Stimulated activated CD8-positive, alpha-beta memory T cell treated with anti-CD3 and anti-CD28 coated beads, Interleukin-15, amount 100 ng/mL, for 1 hour (primary cell): Measurements from ENCODE around the gene MCL1.

ENCODE experiments used
- DNase-seq: peaks from one replicate; pipeline ENCODE4 v3.0.0-alpha.2; 2020; ENCODE audit warnings: low read depth

The MCL1 gene

GRCh38 chr1:150555971-150556865 is 23.2 kb downstream of the MCL1 start:
- no peak for DNase-seq

- no peak for DNase-seq
Observed at GRCh38 chr1:150555198-150555970, 24.0 kb downstream of the MCL1 start.

GRCh38 chr1:150554086-150554452 is 25.3 kb downstream of the MCL1 start:
- no peak for DNase-seq

GRCh38 chr1:150553392-150554085 is 25.9 kb downstream of the MCL1 start:
- DNase-seq = no peak

- DNase-seq = no peak
Observed at GRCh38 chr1:150552911-150553289, 26.5 kb downstream of the MCL1 start.

GRCh38 chr1:150552128-150552910 is 27.1 kb downstream of the MCL1 start:
- DNase-seq = no peak

- no peak for DNase-seq
Observed at GRCh38 chr1:150551784-150552127, 27.7 kb downstream of the MCL1 start.

- no peak for DNase-seq
Observed at GRCh38 chr1:150551051-150551783, 28.2 kb downstream of the MCL1 start.

- DNase-seq = no peak
Observed at GRCh38 chr1:150550222-150551050, 29.0 kb downstream of the MCL1 start.

- no peak for DNase-seq
Observed at GRCh38 chr1:150549496-150550221, 29.8 kb downstream of the MCL1 start.

- no peak for DNase-seq
Observed at GRCh38 chr1:150548632-150549495, 30.5 kb downstream of the MCL1 start, which contains the start of gene ADAMTSL4. ADAMTSL4 (plus strand) TSS chr1:150549408; CDS start chr1:150552289, 2,881 bp downstream.

GRCh38 chr1:150548324-150548631 is 31.1 kb downstream of the MCL1 start:
- DNase-seq = no peak

- DNase-seq = no peak
Observed at GRCh38 chr1:150546294-150546937, 33.0 kb downstream of the MCL1 start.

GRCh38 chr1:150545486-150546032 is 33.9 kb downstream of the MCL1 start:
- no peak for DNase-seq

- no peak for DNase-seq
Observed at GRCh38 chr1:150544204-150544603, 35.2 kb downstream of the MCL1 start.

- no peak for DNase-seq
Observed at GRCh38 chr1:150543500-150544143, 35.8 kb downstream of the MCL1 start.
